ENCODE measurements around the gene XIRP2.

GRCh38 chr2:167048829-167049228 lies 160.5 kb downstream of the XIRP2 start:
- TF ChIP-seq CTCF (IDR thresholded peaks at IDR 0.05) (no peak), POLR2A (IDR thresholded peaks at IDR 0.05) (no peak)

Measured in prostate gland (tissue), 2 donors.